ENCODE data around the gene ANAPC2. TPM values are rescaled to one million over a fixed set of nuclear protein-coding genes. Genes with fewer than 3 reads are reported as not detected.

The ANAPC2 gene
- total RNA-seq, 1 experiment from 2014 or later = 80.9 TPM

- ChIA-PET POLR2A (no interaction called here), CTCF (interaction anchor here (0.5 to 4.6 kb wide), 11 partner anchors 10 to 205 kb away, joined by 3 to 143 read pairs (median 3); partner anchors contain the start of genes CYSRT1, NPDC1, RNF208 and RNF224)
- H3K4me3 Mint-ChIP-seq = no peak overlapping the region
- no peaks in the 10 kb centered on the region for H3K27me3 Mint-ChIP-seq (ENCODE audit: low read depth)
- no peak overlapping the region for H3K27ac Mint-ChIP-seq
- H3K36me3 Mint-ChIP-seq = no peaks in the 10 kb centered on the region
- DNase-seq (ENCODE audit: low spot score) = no peak
- peaks cover 18% of the 10 kb centered on the region for H3K4me1 Mint-ChIP-seq
- H3K9me3 Mint-ChIP-seq = no peaks in the 10 kb centered on the region
- ATAC-seq = no peak
- TF ChIP-seq FOXP1 (CRISPR knock-in tag; IDR thresholded peaks at IDR 0.05; ENCODE audit: borderline replicate concordance) (0 out of 2 replicates have a peak, but pooled peaks have one; percentile 20), ATF6 (CRISPR knock-in tag; IDR thresholded peaks at IDR 0.05) (no peak)
These were observed 45.8 kb upstream of the ANAPC2 start for GRCh38 chr9:137234055-137234697.

GRCh38 chr9:137233143-137233980 is 45.0 kb upstream of the ANAPC2 start:
- Mint-ChIP-seq H3K36me3 (no peaks in the 10 kb centered on the region), H3K4me1 (peaks cover 13% of the 10 kb centered on the region), H3K4me3 (no peak overlapping the region), H3K9me3 (no peaks in the 10 kb centered on the region), H3K27me3 (ENCODE audit: low read depth) (no peaks in the 10 kb centered on the region), H3K27ac (no peak overlapping the region)
- ChIA-PET CTCF (interaction anchor here (0.5 to 4.6 kb wide), 8 partner anchors 9 to 187 kb away, joined by 3 to 143 read pairs (median 3); partner anchors contain the start of genes CYSRT1, NPDC1, RNF208 and RNF224), POLR2A (no interaction called here)
- TF ChIP-seq KAT7 (CRISPR knock-in tag; IDR thresholded peaks at IDR 0.05; ENCODE audit: borderline replicate concordance) (no peak), RELA (CRISPR knock-in tag; IDR thresholded peaks at IDR 0.05; ENCODE audit: borderline replicate concordance) (no peak), CBFB (CRISPR knock-in tag; IDR thresholded peaks at IDR 0.05; ENCODE audit: low read depth) (no peak), CREM (CRISPR knock-in tag; IDR thresholded peaks at IDR 0.05) (no peak), SMAD3 (CRISPR knock-in tag; IDR thresholded peaks at IDR 0.05; ENCODE audit: borderline replicate concordance) (no peak), ZNF317 (CRISPR knock-in tag; IDR thresholded peaks at IDR 0.05; ENCODE audit: borderline replicate concordance, low read depth) (no peak), JAZF1 (CRISPR knock-in tag; IDR thresholded peaks at IDR 0.05) (no peak), HMGA2 (CRISPR knock-in tag; IDR thresholded peaks at IDR 0.05) (no peak), ZNF423 (CRISPR knock-in tag; IDR thresholded peaks at IDR 0.05) (no peak), FOXJ3 (CRISPR knock-in tag; IDR thresholded peaks at IDR 0.05; ENCODE audit: borderline replicate concordance) (no peak), ZSCAN18 (CRISPR knock-in tag; IDR thresholded peaks at IDR 0.05) (no peak), ZBTB21 (CRISPR knock-in tag; IDR thresholded peaks at IDR 0.05; ENCODE audit: borderline replicate concordance) (no peak), ZNF138 (CRISPR knock-in tag; conservative IDR thresholded peaks at IDR 0.05) (no peak), E2F4 (CRISPR knock-in tag; IDR thresholded peaks at IDR 0.05; ENCODE audit: borderline replicate concordance, low read depth) (no peak), ZNF263 (CRISPR knock-in tag; IDR thresholded peaks at IDR 0.05; ENCODE audit: low read depth) (no peak)
- ATAC-seq = no peak
- DNase-seq (ENCODE audit: low spot score) = no peak

Measured in WTC11 (cell line).